Stimulated activated memory B cell treated with anti-CD40 and anti-IgM and Interleukin-4, amounts not matched to agents 10 μg/mL and 1 μg/mL and 100 μg/mL, for 72 hours (primary cell): ENCODE measurements around the gene HS3ST4.

Source experiments
- ATAC-seq: fragments of 150-1000 bp; cut with Tn5 transposase; 2 replicates; pipeline ENCODE4 v1.10.0; 2021
- H3K27ac Mint-ChIP-seq: one replicate; pipeline ENCODE4 v1.8.0; 2022; ENCODE audit warnings: mild to moderate bottlenecking, mixed read lengths
- H3K27me3 Mint-ChIP-seq: one replicate; pipeline ENCODE4 v1.8.0; 2022; ENCODE audit warnings: mixed read lengths
- H3K36me3 Mint-ChIP-seq: one replicate; pipeline ENCODE4 v1.8.0; 2022; ENCODE audit warnings: mixed read lengths
- H3K4me1 Mint-ChIP-seq: one replicate; pipeline ENCODE4 v1.8.0; 2022; ENCODE audit warnings: mixed read lengths
- H3K4me3 Mint-ChIP-seq: one replicate; pipeline ENCODE4 v1.8.0; 2022; ENCODE audit warnings: mild to moderate bottlenecking, moderate library complexity, mixed read lengths
- H3K9me3 Mint-ChIP-seq: one replicate; pipeline ENCODE4 v1.8.0; 2022; ENCODE audit warnings: mixed read lengths

HS3ST4 gene

GRCh38 chr16:25713785-25714570 lies 22.2 kb downstream of the HS3ST4 start:
- ATAC-seq: no peak
- Mint-ChIP-seq H3K27ac (no peak overlapping the region), H3K9me3 (no peaks in the 10 kb centered on the region), H3K36me3 (no peaks in the 10 kb centered on the region), H3K4me3 (no peak overlapping the region), H3K27me3 (no peaks in the 10 kb centered on the region), H3K4me1 (no peaks in the 10 kb centered on the region)

GRCh38 chr16:25716186-25716585 lies 24.4 kb downstream of the HS3ST4 start:
- Mint-ChIP-seq H3K4me1 (no peaks in the 10 kb centered on the region), H3K36me3 (no peaks in the 10 kb centered on the region), H3K9me3 (no peaks in the 10 kb centered on the region), H3K4me3 (no peak overlapping the region), H3K27ac (no peak overlapping the region), H3K27me3 (no peaks in the 10 kb centered on the region)
- no peak for ATAC-seq

DNA sequence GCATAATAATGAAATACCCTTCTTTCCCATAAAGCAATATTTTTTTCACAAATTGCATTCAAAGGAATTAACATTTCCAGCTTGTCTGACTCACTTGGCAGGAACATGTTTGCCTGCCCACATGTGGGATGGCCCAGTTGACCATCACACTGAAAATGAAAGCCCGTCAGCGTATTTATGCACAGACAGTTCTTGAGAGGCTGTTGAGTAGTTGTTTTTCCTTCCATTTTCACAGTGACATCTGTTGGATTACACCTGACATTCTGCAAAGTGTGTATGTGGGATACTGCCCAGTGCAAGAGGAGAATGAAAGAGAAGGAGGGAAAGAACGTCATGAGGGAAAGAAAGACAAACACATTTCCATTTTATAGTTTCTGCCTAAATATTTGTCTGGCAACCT lies 29.7 kb downstream of the HS3ST4 start:
- ATAC-seq: no peak
- Mint-ChIP-seq H3K36me3 (no peaks in the 10 kb centered on the region), H3K4me3 (no peak overlapping the region), H3K27ac (no peak overlapping the region), H3K27me3 (peaks cover 6% of the 10 kb centered on the region), H3K4me1 (no peaks in the 10 kb centered on the region), H3K9me3 (peaks cover 3% of the 10 kb centered on the region)

DNA sequence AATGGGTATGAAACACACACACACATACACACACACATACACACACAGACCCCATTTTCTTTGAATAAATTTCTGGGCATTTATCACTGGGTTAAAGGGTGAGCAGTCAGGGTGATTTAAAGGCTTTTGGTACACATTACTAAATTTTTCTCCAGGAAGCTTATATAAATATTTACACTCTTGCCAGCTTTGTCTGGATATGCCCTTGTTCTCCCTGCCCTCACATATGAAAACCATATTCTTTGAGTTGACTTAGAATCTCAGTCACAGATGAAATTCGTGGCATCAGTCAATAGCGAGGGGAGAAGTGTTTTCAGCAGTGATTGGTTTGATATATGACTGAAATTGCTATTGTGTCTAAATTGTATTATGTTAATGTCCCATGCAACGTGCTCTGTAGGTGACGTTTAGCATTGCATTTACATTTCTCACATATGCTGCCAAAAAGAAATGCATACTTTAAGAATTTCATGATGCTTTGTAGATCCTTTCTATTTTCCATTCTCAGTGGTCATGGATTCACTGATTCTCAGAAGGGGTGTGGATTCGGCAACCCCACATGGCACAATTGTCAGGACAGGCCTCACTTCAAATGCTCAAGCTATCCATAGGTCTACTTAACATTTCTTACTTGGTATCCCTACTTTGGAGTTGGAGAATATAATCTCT lies 34.8 kb downstream of the HS3ST4 start:
- no peak overlapping the region for H3K27ac Mint-ChIP-seq
- no peak overlapping the region for H3K4me3 Mint-ChIP-seq
- no peak for ATAC-seq
- H3K27me3 Mint-ChIP-seq: peaks cover 6% of the 10 kb centered on the region
- peaks cover 8% of the 10 kb centered on the region for H3K9me3 Mint-ChIP-seq
- no peaks in the 10 kb centered on the region for H3K4me1 Mint-ChIP-seq
- H3K36me3 Mint-ChIP-seq: no peaks in the 10 kb centered on the region

DNA sequence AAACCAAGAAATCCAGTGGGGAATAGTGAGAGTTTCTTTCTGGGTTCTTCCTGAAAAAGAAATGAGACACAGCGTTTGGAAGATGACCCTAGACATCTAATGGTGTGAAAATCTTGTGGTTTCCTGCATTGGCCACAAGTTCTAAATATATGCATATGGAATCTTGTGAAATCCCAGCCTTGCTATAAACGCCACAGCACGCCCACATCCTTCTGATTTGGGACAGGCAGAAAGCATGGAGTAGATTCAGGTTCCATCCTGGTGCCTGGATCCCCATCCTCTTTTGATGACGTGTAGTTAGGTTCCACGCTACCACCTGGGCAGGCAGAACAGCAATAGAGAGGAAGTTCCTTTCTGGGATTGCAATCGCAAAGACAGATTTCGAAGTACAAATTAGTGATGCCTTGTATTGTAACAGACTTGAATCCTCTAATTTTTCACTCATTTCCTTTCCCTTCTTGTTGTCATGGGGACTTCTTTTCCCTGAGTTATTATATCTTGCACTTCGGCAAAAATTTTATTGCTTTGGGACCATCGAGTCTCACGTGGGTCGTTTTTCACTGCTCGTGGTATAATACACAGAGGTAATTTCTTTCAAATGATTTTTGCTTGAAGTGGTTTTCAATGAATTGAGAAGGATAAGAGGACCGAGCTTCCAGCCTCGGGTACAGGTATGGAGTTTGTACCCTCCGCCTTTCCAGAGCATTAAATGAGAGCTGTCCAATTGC lies 37.6 kb downstream of the HS3ST4 start:
- no peak for ATAC-seq
- H3K27me3 Mint-ChIP-seq: peaks cover 6% of the 10 kb centered on the region
- H3K9me3 Mint-ChIP-seq: peaks cover 6% of the 10 kb centered on the region
- H3K36me3 Mint-ChIP-seq: no peaks in the 10 kb centered on the region
- no peak overlapping the region for H3K4me3 Mint-ChIP-seq
- no peaks in the 10 kb centered on the region for H3K4me1 Mint-ChIP-seq
- no peak overlapping the region for H3K27ac Mint-ChIP-seq

DNA sequence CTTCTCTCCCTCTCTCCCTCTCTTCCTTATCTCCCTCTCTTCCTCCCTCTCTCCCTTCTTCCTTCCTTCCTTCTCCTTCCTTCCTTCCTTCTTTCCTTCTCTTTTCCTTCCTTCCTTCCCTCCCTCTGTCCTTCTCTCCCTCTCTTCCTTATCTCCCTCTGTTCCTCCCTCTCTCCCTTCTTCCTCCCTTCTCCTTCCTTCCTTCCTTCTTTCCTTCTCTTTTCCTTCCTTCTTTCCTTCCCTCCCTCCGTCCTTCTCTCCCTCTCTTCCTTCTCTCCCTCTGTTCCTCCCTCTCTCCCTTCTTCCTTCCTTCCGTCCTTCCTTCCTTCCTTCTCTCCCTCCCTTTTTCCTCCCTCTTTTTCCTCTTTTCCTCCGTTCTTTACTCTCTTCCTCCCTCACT lies 38.6 kb downstream of the HS3ST4 start:
- Mint-ChIP-seq H3K27ac (no peak overlapping the region), H3K36me3 (no peaks in the 10 kb centered on the region), H3K27me3 (no peaks in the 10 kb centered on the region), H3K4me3 (no peak overlapping the region), H3K9me3 (peaks cover 6% of the 10 kb centered on the region), H3K4me1 (no peaks in the 10 kb centered on the region)
- ATAC-seq: no peak

DNA sequence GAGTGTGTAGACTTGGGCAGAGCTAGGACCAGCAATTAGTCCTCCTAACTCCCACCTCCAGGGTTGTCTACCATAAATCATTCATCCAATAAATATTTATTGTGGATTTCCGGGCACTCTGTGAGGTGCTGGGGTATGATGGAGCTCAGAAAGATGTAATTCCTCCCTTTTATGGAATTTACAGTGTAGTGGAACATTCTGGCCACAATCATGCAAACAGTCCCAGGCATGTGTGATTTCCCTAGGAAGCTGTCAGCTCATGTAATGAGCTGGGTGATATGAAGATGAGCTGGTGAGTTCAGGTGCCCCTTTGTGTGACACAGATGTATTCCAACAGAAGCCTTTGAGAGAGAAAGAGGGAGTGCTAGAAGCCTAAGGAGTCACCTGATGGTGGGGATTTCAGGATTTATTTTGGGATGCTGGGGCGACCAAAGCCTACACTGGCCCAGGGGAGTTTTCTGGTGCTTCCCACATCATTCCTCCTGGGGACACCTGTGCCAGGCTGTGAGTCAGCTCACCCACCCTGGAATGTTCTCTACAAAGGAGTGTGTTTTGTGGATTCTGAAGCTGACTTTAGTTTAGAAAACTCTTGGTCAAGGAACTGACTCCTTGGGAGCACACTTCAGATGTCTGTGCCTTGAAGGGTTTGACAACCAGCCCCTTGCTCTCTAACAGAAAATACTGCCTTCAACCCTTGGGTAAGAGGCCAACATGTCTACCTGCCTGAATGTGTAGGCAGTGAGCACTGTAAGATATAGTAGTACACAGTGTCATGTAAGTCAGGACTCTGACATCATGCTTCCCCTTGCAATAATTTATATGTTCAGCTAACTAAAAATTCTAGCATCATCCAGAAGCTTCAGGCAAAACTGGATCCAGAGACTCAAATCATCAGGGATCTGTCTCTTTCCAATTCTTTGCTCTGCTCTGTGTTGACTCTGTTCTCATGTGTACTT lies 42.9 kb downstream of the HS3ST4 start:
- Mint-ChIP-seq H3K27ac (no peak overlapping the region), H3K4me3 (no peak overlapping the region), H3K9me3 (peaks cover 6% of the 10 kb centered on the region), H3K4me1 (no peaks in the 10 kb centered on the region), H3K36me3 (no peaks in the 10 kb centered on the region), H3K27me3 (no peaks in the 10 kb centered on the region)
- ATAC-seq: no peak

DNA sequence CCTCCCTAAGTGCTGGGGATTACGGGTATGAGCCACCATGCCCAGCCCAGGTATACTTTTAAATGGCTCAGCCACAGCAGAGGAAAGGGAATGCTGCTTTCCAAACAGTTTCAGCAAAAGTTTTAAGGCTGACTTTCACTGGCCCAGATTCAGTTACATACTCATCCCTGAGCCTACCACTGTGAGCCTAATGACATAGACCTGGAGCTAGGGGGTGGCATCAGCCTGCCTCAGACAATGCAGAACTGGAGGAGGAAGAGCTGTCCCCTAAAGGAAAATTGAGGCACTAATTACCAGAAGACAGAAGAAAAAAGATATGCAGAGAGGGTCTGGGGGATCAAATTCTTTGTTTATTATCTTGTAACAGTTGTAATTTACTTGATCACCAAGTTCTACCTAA lies 43.9 kb downstream of the HS3ST4 start:
- Mint-ChIP-seq H3K27me3 (no peaks in the 10 kb centered on the region), H3K4me1 (no peaks in the 10 kb centered on the region), H3K36me3 (no peaks in the 10 kb centered on the region), H3K4me3 (no peak overlapping the region), H3K27ac (no peak overlapping the region), H3K9me3 (peaks cover 1% of the 10 kb centered on the region)
- no peak for ATAC-seq

DNA sequence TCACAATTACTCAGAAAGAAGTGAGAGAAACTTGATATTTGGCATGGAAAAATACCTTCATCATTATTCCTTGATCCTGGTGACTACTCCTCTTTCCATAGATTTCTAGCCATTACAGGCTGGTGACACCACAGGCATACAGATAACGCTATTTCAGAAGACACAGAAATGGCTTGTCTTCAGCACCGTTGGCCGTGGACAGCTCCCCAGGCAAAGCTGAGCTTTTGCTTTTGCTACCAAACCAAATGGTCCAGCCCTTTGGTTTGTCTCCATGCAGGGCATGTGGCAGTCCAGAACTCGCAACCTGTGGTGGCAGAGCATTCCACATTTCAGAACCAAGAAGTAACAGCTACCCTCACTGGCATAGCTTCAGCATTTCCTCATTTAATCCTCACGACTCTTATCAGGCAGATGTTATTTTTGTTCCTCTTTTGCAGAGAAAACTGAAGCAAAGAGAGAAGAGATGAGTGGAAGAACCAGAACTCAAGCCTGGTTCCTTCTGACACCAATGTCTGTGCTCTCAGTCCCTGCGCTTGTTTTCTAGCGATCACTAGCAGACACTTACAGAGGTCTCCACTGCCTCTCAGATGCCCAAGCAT lies 55.5 kb downstream of the HS3ST4 start:
- ATAC-seq: no peak
- Mint-ChIP-seq H3K4me3 (no peak overlapping the region), H3K9me3 (peaks cover 11% of the 10 kb centered on the region), H3K27ac (no peak overlapping the region), H3K4me1 (no peaks in the 10 kb centered on the region), H3K36me3 (no peaks in the 10 kb centered on the region), H3K27me3 (no peaks in the 10 kb centered on the region)

- Mint-ChIP-seq H3K4me3 (no peak overlapping the region), H3K4me1 (no peaks in the 10 kb centered on the region), H3K9me3 (peaks cover 11% of the 10 kb centered on the region), H3K27ac (no peak overlapping the region), H3K36me3 (no peaks in the 10 kb centered on the region), H3K27me3 (no peaks in the 10 kb centered on the region)
- ATAC-seq: no peak
Measured at GRCh38 chr16:25748092-25748654, 56.4 kb downstream of the HS3ST4 start.

DNA sequence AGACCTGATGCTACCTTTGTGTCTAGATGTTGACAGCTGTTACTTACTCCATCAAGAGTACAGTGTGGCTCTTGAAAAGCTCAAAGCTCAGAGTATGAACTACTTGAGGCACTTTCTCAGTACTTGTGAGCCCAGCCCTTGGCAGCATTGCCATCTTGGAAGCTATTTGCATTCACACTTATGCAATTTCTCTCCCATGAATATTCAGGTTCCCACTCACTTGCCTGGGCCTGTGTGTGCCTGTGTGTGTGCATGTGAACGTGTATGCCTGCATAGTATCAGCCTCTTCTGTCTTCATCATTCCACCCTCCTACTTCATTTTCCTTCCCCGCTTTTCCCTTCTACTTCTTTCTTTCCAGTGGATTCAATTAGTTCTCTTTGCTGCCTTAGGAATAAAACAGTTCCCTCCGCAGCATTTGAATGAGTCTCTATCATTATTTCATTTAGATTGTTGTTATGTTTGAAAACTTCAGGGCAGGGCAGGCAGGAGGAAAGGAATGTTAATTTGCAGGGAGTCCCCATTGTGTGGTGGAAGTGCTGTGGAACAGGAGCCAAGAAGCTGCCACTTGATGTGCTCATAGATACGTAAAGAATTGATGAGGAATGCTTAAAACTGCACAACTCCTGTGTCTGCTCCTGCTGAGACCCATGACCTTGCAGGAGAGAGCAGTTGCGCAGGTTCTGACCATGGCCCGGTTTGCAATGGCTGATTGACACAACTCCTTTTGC lies 58.9 kb downstream of the HS3ST4 start:
- Mint-ChIP-seq H3K36me3 (no peaks in the 10 kb centered on the region), H3K27me3 (no peaks in the 10 kb centered on the region), H3K9me3 (peaks cover 19% of the 10 kb centered on the region), H3K27ac (no peak overlapping the region), H3K4me3 (no peak overlapping the region), H3K4me1 (no peaks in the 10 kb centered on the region)
- no peak for ATAC-seq

DNA sequence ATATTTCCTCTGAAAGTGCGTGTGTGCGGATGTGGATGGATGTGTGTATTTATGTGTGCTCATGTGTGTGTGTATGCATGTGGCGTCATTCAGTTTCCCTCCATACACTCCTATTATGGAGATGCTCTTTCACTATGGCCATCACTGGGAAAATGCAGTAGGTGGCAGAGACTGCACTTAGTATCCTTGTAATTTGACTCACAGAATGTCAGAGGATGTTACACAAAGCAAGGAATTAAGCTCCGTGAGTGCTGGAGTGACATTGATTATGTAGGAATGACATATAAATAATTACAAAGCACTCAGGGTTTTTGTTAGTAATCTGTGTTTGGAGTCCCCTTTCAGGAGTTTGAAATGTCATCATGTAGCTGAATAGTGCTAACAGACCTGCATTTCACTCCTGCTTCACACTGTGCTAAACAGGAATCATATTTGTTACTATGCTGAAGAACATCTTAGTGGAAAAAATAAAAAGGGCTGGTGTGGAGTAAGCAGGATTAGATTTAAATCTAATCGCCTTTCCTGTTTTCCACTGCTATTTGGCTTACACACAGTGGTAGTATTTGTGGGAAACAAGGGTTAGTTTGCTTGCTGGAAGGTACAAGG lies 59.6 kb downstream of the HS3ST4 start:
- peaks cover 17% of the 10 kb centered on the region for H3K9me3 Mint-ChIP-seq
- H3K4me3 Mint-ChIP-seq: no peak overlapping the region
- H3K27me3 Mint-ChIP-seq: no peaks in the 10 kb centered on the region
- no peaks in the 10 kb centered on the region for H3K36me3 Mint-ChIP-seq
- H3K4me1 Mint-ChIP-seq: no peaks in the 10 kb centered on the region
- no peak for ATAC-seq
- no peak overlapping the region for H3K27ac Mint-ChIP-seq

GRCh38 chr16:25764466-25764865 lies 72.7 kb downstream of the HS3ST4 start:
- Mint-ChIP-seq H3K9me3 (no peaks in the 10 kb centered on the region), H3K4me3 (no peak overlapping the region), H3K36me3 (no peaks in the 10 kb centered on the region), H3K27me3 (no peaks in the 10 kb centered on the region), H3K27ac (no peak overlapping the region), H3K4me1 (no peaks in the 10 kb centered on the region)
- no peak for ATAC-seq
